ENCODE results near the gene PAPOLB. TPM values are rescaled to one million over a fixed set of nuclear protein-coding genes. Genes with fewer than 3 reads are reported as not detected.

The PAPOLB gene
- total and polyA plus RNA-seq, 2 of the 8 experiments (the other 6 are each of a cell fraction or from before 2014, with no cell fraction given) = 0.02 to 0.15 TPM

DNA sequence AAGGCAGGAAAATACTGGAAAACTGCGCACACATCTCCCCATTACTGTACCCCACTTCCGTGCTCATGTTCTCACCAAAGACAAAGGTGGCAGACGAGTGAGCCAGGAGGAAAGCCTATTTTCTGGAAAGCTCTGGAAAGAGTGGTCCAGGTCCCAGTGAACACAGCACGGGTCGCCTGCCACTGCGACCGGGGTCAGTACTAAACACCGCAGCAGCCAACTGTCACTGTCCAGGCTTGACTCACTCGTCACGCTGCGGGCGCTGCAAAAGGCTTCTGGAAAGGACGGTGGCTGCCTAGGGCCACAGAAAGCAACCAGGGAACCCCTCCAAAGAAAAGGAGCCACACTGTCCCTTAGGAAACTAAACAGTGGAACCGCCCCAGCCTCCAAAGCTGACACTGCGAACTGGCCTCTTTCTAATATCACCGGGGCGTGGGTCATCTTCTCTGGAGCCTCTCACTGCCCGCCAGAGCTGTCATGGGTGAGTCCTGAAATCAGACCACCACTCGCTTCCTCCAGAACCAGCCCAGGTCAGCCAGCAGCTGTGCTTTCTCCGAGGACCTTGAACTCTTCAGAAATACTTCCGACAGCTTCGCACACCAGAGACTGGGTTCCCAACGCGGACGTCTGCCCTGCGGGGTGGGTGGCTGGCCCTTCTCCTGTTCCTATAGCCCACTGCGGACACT lies 17.7 kb upstream of the PAPOLB start (continued):
- TF ChIP-seq PHF8 (conservative IDR thresholded peaks at IDR 0.05; ENCODE audit: low read depth, low read length) (no peak), POLR2AphosphoS5 (IDR thresholded peaks at IDR 0.05; ENCODE audit: low read depth, low read length) (no peak)

Measured in H1 (cell line).